Liver (tissue), 9 donors: ENCODE measurements around the gene DAP3. TPM values are rescaled to one million over a fixed set of nuclear protein-coding genes. Genes with fewer than 3 reads are reported as not detected.

Experiments
- DNase-seq: peaks from one replicate; pipeline ENCODE4 v3.0.0-alpha.2; 2017; ENCODE audit warnings: low spot score
- H3K27ac ChIP-seq, 2 donors: one replicate each; pipeline ENCODE4 v1.7.0; 2013; ENCODE audit warnings: inconsistent platforms in 2 of 2, low read length in 2 of 2, control low read depth in 1 of 2, low read depth in 1 of 2, mild to moderate bottlenecking in 1 of 2
- H3K27me3 ChIP-seq, 4 donors: one replicate each; pipeline versions ENCODE4 v1.6.1 to v1.7.0; 2013; ENCODE audit warnings: low read length in 3 of 4, inconsistent platforms in 1 of 4, mild to moderate bottlenecking in 1 of 4, moderate library complexity in 1 of 4; ENCODE audit not compliant: control insufficient read depth in 4 of 4, insufficient read depth in 4 of 4
- H3K36me3 ChIP-seq, 4 donors: one replicate each; pipeline versions ENCODE4 v1.6.1 to v1.7.0; 2013; ENCODE audit warnings: low read length in 3 of 4, mild to moderate bottlenecking in 3 of 4, low read depth in 1 of 4, moderate library complexity in 1 of 4; ENCODE audit not compliant: control insufficient read depth in 4 of 4, insufficient read depth in 3 of 4
- H3K4me1 ChIP-seq, 4 donors: one replicate each; pipeline versions ENCODE4 v1.6.1 to v1.7.0; 2013; ENCODE audit warnings: low read length in 3 of 4, mild to moderate bottlenecking in 3 of 4, moderate library complexity in 1 of 4; ENCODE audit not compliant: control insufficient read depth in 4 of 4, insufficient read depth in 4 of 4
- H3K4me3 ChIP-seq, 3 donors: one replicate each; pipeline versions ENCODE4 v1.6.1 to v1.7.0; 2013; ENCODE audit warnings: low read length in 3 of 3, control low read depth in 1 of 3, low read depth in 1 of 3, mild to moderate bottlenecking in 1 of 3
- H3K9ac ChIP-seq, 2 donors: one replicate each; pipeline ENCODE4 v1.7.0; 2013; ENCODE audit warnings: low read length in 2 of 2, mild to moderate bottlenecking in 2 of 2, moderate library complexity in 2 of 2, control low read depth in 1 of 2, low read depth in 1 of 2
- H3K9me3 ChIP-seq, 4 donors: one replicate each; pipeline versions ENCODE4 v1.6.1 to v1.7.0; 2013; ENCODE audit warnings: low read length in 3 of 4; ENCODE audit not compliant: control insufficient read depth in 4 of 4
- CTCF ChIP-seq: fragments of 150-350 bp; IDR thresholded peaks from 2 replicates; pipeline ENCODE4 v1.5.1; 2017; ENCODE audit warnings: improper control_type of control experiment, low read depth, low read length; ENCODE audit not compliant: missing input control
- EGR1 ChIP-seq, 2 donors: IDR thresholded peaks; 2 replicates each; pipeline ENCODE4 v1.6.1; 2016 to 2018; ENCODE audit warnings: antibody characterized with exemption in 2 of 2, low read depth in 2 of 2
- FOXA1 ChIP-seq: IDR thresholded peaks from 2 replicates; pipeline ENCODE4 v1.6.1; 2016; ENCODE audit warnings: antibody characterized with exemption
- GABPA ChIP-seq, 2 donors: IDR thresholded peaks in 1 of 2; conservative IDR thresholded peaks in 1 of 2; 2 replicates each; pipeline ENCODE4 v1.6.1; 2016; ENCODE audit warnings: antibody characterized with exemption in 2 of 2, mild to moderate bottlenecking in 1 of 2, moderate library complexity in 1 of 2
- HNF4A ChIP-seq, 2 donors: conservative IDR thresholded peaks; 2 replicates each; pipeline ENCODE4 v1.6.1; 2016; ENCODE audit warnings: antibody characterized with exemption in 2 of 2, mild to moderate bottlenecking in 2 of 2
- HNF4G ChIP-seq: IDR thresholded peaks from 2 replicates; pipeline ENCODE4 v1.6.1; 2016; ENCODE audit warnings: antibody characterized with exemption
- JUND ChIP-seq, 2 donors: IDR thresholded peaks; 2 replicates each; pipeline ENCODE4 v1.6.1; 2016; ENCODE audit warnings: antibody characterized with exemption in 2 of 2
- RAD21 ChIP-seq, 2 donors: IDR thresholded peaks; 2 replicates each; pipeline ENCODE4 v1.6.1; 2016; ENCODE audit warnings: antibody characterized with exemption in 2 of 2, mild to moderate bottlenecking in 2 of 2
- RXRA ChIP-seq, 2 donors: IDR thresholded peaks; 2 replicates each; pipeline ENCODE4 v1.6.1; 2017 to 2018; ENCODE audit warnings: antibody characterized with exemption in 2 of 2, mild to moderate bottlenecking in 1 of 2
- SP1 ChIP-seq: IDR thresholded peaks from 2 replicates; pipeline ENCODE4 v1.6.1; 2018; ENCODE audit warnings: antibody characterized with exemption, mild to moderate bottlenecking
- TAF1 ChIP-seq: conservative IDR thresholded peaks from 2 replicates; pipeline ENCODE4 v1.6.1; 2016; ENCODE audit warnings: antibody characterized with exemption, mild to moderate bottlenecking
- YY1 ChIP-seq: IDR thresholded peaks from 2 replicates; pipeline ENCODE4 v1.6.1; 2016; ENCODE audit warnings: antibody characterized with exemption, mild to moderate bottlenecking
- ZBTB33 ChIP-seq: IDR thresholded peaks from 2 replicates; pipeline ENCODE4 v1.6.1; 2016; ENCODE audit warnings: antibody characterized with exemption
- WGBS: extraction: QIAGEN DNeasy Blood & Tissue Kit; methylation state at CpG from one replicate; pipeline ENCODE4 v1.1.7; 2013; 5-methylcytosine and 5-hydroxymethylcytosine counted together
- polyA plus RNA-seq, 2 donors: library from polyadenylated mRNA; stranded (reverse) in 1 of 2; unstranded in 1 of 2; fragments of 200-250 nt in 1 of 2; fragments of >200 nt in 1 of 2; fragmentation: Nextera tagmentation in 1 of 2; extraction: Ambion mirVana in 1 of 2; gene quantifications; one replicate each; pipeline versions ENCODE4 v1.2.1 to v1.2.3, GENCODE V29; 2013 to 2015
- total RNA-seq, 2 donors: library from RNA; depleted of rRNA; stranded (reverse); fragments of >200 nt; gene quantifications; one replicate each; pipeline ENCODE4 v1.2.3, GENCODE V29; 2014
- donor health status: healthy.
- donor health status: healthy.
- donor health status: healthy.
- donor health status: healthy.
- donor health status: healthy.

Gene DAP3
- total and polyA plus RNA-seq, 4 donors = 43.1 to 59.3 (median 57.3) TPM

- TF ChIP-seq RAD21 (IDR thresholded peaks at IDR 0.05) (no peak), EGR1 (IDR thresholded peaks at IDR 0.05; ENCODE audit: low read depth in 2 of 2) (no peak)
- WGBS = 95% methylated on average over 3 of the region's 3 CpGs
Observed at GRCh38 chr1:155725142-155725541, 36.3 kb downstream of the DAP3 start.

GRCh38 chr1:155729031-155729898 lies 40.4 kb downstream of the DAP3 start:
- no peaks in the 10 kb centered on the region for H3K27me3 ChIP-seq
- DNase-seq = peak; percentile 57
- 61% methylated on average over 12 of the region's 12 CpGs for WGBS
- peaks cover 3 to 18% (median 11%) of the 10 kb centered on the region in 4 donors for H3K36me3 ChIP-seq
- no peak overlapping the region for H3K9ac ChIP-seq
- no peak overlapping the region for H3K4me3 ChIP-seq
- H3K27ac ChIP-seq = no peak overlapping the region
- peaks cover 0 to 1% (median 0%) of the 10 kb centered on the region in 4 donors for H3K4me1 ChIP-seq
- H3K9me3 ChIP-seq = no peaks in the 10 kb centered on the region
- TF ChIP-seq CTCF = peak; percentile 69
- peak; percentile 81 to 88 for TF ChIP-seq RAD21 (IDR thresholded peaks at IDR 0.05)
- TF ChIP-seq YY1 = no peak
- no peak for TF ChIP-seq GABPA (IDR thresholded peaks at IDR 0.05 in 1 of 2, conservative IDR thresholded peaks at IDR 0.05 in 1 of 2)
- TF ChIP-seq HNF4A (conservative IDR thresholded peaks at IDR 0.05) = peak in 1 of 2 donors; percentile 32

More at GRCh38 chr1:155725142-155725541, 36.3 kb downstream of the DAP3 start:
- Histone ChIP-seq H3K4me3 (no peak overlapping the region), H3K27me3 (no peaks in the 10 kb centered on the region), H3K36me3 (peaks cover 6 to 18% (median 9%) of the 10 kb centered on the region in 4 donors), H3K4me1 (no peaks in the 10 kb centered on the region), H3K9me3 (no peaks in the 10 kb centered on the region), H3K27ac (no peak overlapping the region), H3K9ac (no peak overlapping the region)
- DNase-seq = no peak

- Histone ChIP-seq H3K9ac (no peak overlapping the region), H3K9me3 (no peaks in the 10 kb centered on the region), H3K27ac (no peak overlapping the region), H3K27me3 (no peaks in the 10 kb centered on the region), H3K4me1 (peaks cover 0 to 6% (median 2%) of the 10 kb centered on the region in 4 donors), H3K36me3 (peaks cover 8 to 25% (median 17%) of the 10 kb centered on the region in 4 donors), H3K4me3 (no peak overlapping the region)
- TF ChIP-seq FOXA1 = no peak
- TF ChIP-seq RXRA (IDR thresholded peaks at IDR 0.05) = no peak
- no peak for TF ChIP-seq ZBTB33
- no peak for TF ChIP-seq CTCF
- TF ChIP-seq HNF4G = no peak
- no peak for TF ChIP-seq YY1
- no peak for TF ChIP-seq SP1
- no peak for TF ChIP-seq JUND (IDR thresholded peaks at IDR 0.05)
- TF ChIP-seq RAD21 (IDR thresholded peaks at IDR 0.05) = no peak
- TF ChIP-seq GABPA (IDR thresholded peaks at IDR 0.05 in 1 of 2, conservative IDR thresholded peaks at IDR 0.05 in 1 of 2) = no peak
- TF ChIP-seq TAF1 = no peak
- 92% methylated on average over 8 of the region's 8 CpGs for WGBS
- DNase-seq = no peak
Observed at GRCh38 chr1:155740995-155741394, 52.1 kb downstream of the DAP3 start.
